Left lung (tissue), 10 donors: Measurements from ENCODE around the gene AUTS2. TPM values are rescaled to one million over a fixed set of nuclear protein-coding genes. Genes with fewer than 3 reads are reported as not detected.

Source experiments
- ATAC-seq: fragments of 200-7000 bp; cut with Tn5 transposase; one replicate; pipeline ENCODE4 v1.9.1; 2020; ENCODE audit warnings: moderate library complexity
- DNase-seq, 4 donors: peaks; one replicate each; pipeline ENCODE4 v3.0.0-alpha.2; 2013 to 2020
- H3K27ac ChIP-seq, 2 donors: fragments of 200-600 bp; sonication (generic) in 1 of 2; one replicate each; pipeline versions ENCODE4 v1.5.0 to v1.8.0; 2020 to 2021
- H3K27me3 ChIP-seq, 2 donors: fragments of 200-600 bp; sonication (generic) in 1 of 2; one replicate each; pipeline versions ENCODE4 v1.5.0 to v1.8.0; 2020 to 2021
- H3K36me3 ChIP-seq, 2 donors: fragments of 200-600 bp; sonication (generic) in 1 of 2; one replicate each; pipeline versions ENCODE4 v1.5.0 to v1.8.0; 2020 to 2021
- H3K4me1 ChIP-seq, 2 donors: fragments of 200-600 bp; one replicate each; pipeline ENCODE4 v1.8.0; 2021
- H3K4me3 ChIP-seq, 2 donors: fragments of 200-600 bp; sonication (generic) in 1 of 2; one replicate each; pipeline versions ENCODE4 v1.5.0 to v1.8.0; 2020 to 2021; ENCODE audit warnings: mild to moderate bottlenecking in 1 of 2
- H3K9me3 ChIP-seq, 2 donors: fragments of 200-600 bp; sonication (generic) in 1 of 2; one replicate each; pipeline versions ENCODE4 v1.5.0 to v1.8.0; 2020 to 2021
- intact Hi-C, 2 donors: fragments of 100-400 bp; cut with DNase I; formaldehyde crosslinking; loops; one replicate each; pipeline versions ENCODE4 v1.11.2 to v1.14.2; 2022
- polyA plus RNA-seq, 6 donors: library from polyadenylated mRNA; unstranded; fragments of 120-200 nt; gene quantifications; one replicate each; pipeline ENCODE4 v1.2.1, GENCODE V29; 2013; ENCODE audit not compliant: insufficient read length in 6 of 6
- total RNA-seq, 2 donors: library from RNA; stranded (reverse); fragmentation: NEBNext Ultra II Directional; extraction: Animal tissue kit (Norgen Biotek cat#: 25700); gene quantifications; one replicate each; pipeline ENCODE4 v1.2.1, GENCODE V29; 2021
- TF ChIP-seq, protein P1 (sequence below), 2 donors: fragments of 200-600 bp; sonication (generic) in 1 of 2; IDR thresholded peaks; one replicate each; pipeline versions ENCODE4 v1.5.0 to v1.8.0; 2021; ENCODE audit warnings: antibody characterized with exemption in 2 of 2
- donor health status: DM: no; HTN: yes; CAD: no.
- donor health status: DM: no; HTN: no; CAD: no.

AUTS2 gene
- total and polyA plus RNA-seq, 8 donors, result 40.4 to 119 (median 103) TPM

DNA sequence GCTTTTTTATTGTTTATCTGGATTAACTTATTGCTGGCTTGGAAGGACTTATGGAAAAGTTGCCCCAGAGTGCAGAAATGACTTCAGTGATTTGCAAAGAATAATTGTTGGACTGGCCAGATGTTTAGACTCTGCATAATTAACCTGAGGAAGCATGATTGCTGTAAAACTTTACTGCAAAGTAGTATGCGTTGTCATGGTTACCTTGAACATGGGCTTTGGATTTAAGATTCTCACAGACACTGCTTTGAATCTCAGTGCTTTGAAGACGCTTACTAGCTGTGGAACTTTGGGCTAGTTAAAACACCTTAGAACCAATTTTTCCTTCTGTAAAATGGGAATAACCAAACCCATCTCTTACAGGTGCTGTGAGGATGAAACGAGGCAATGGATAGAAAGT lies 1108.4 kb downstream of the AUTS2 start:
- TF ChIP-seq, protein P1, sequence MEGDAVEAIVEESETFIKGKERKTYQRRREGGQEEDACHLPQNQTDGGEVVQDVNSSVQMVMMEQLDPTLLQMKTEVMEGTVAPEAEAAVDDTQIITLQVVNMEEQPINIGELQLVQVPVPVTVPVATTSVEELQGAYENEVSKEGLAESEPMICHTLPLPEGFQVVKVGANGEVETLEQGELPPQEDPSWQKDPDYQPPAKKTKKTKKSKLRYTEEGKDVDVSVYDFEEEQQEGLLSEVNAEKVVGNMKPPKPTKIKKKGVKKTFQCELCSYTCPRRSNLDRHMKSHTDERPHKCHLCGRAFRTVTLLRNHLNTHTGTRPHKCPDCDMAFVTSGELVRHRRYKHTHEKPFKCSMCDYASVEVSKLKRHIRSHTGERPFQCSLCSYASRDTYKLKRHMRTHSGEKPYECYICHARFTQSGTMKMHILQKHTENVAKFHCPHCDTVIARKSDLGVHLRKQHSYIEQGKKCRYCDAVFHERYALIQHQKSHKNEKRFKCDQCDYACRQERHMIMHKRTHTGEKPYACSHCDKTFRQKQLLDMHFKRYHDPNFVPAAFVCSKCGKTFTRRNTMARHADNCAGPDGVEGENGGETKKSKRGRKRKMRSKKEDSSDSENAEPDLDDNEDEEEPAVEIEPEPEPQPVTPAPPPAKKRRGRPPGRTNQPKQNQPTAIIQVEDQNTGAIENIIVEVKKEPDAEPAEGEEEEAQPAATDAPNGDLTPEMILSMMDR (IDR thresholded peaks at IDR 0.05), result no peak
- Histone ChIP-seq H3K9me3 (no peaks in the 10 kb centered on the region), H3K27me3 (no peaks in the 10 kb centered on the region), H3K27ac (no peak overlapping the region), H3K4me1 (peaks cover 13 to 15% of the 10 kb centered on the region in 2 donors), H3K4me3 (no peak overlapping the region), H3K36me3 (no peaks in the 10 kb centered on the region)
- DNase-seq, result no peak
- intact Hi-C loops, result no loop called here
- no peak for ATAC-seq

DNA sequence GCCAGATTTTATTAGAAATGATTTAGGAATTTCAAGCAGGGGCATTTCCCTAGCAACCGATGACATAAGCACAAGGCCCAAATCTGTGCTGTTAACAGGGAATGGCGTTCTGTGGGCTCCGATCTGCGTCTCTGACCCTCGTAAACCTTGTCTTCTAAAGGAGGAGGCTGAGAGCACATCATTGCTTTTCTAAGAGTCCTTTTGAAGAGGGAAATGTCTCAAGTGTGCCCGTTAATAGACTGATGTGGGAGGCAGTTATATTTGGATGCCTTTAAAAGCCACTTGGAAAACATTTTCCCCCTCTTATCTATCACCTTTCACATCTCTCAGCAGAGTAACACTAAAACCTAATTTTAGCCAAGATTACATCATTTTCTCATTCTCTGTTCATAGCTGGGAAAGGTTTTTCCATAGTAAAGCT lies 1109.6 kb downstream of the AUTS2 start:
- intact Hi-C loops, result no loop called here

DNA sequence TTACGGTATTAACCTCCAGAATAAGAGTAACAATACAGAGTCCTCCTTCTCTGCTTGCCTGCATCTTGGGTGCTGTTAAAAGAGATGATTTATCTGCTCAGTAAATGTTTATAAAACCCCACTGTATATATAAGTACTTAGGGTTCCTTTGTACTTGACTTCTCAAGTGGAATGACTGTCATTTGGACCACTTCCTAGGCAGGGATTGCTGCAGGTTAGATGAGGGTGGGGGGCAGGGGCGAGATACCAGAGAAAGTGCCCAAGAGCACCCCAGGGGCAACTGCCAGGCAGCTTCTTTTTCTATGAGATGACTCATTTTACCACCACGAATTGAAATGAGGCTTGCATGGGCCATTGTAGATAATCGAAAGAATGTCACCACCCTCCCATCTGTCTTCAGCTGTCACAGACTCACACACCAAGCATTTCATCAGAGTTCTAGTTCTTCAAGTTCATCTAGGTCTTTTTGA lies 1111.8 kb downstream of the AUTS2 start:
- TF ChIP-seq, protein P1 (IDR thresholded peaks at IDR 0.05), result no peak
- intact Hi-C loops, result no loop called here
- peak; percentile 46 for ATAC-seq
- no peak overlapping the region for H3K4me3 ChIP-seq
- peaks cover 0 to 8% of the 10 kb centered on the region in 2 donors for H3K9me3 ChIP-seq
- no peaks in the 10 kb centered on the region for H3K27me3 ChIP-seq
- H3K27ac ChIP-seq, result no peak overlapping the region
- DNase-seq, result no peak
- H3K36me3 ChIP-seq, result no peaks in the 10 kb centered on the region
- H3K4me1 ChIP-seq, result peaks cover 4 to 9% of the 10 kb centered on the region in 2 donors

More for the DNA sequence above, 1109.6 kb downstream of the AUTS2 start:
- TF ChIP-seq, protein P1 (IDR thresholded peaks at IDR 0.05), result no peak
- Histone ChIP-seq H3K4me1 (peaks cover 13 to 15% of the 10 kb centered on the region in 2 donors), H3K4me3 (no peak overlapping the region), H3K27ac (peak overlapping the region in 1 of 2 donors; percentile 8), H3K9me3 (no peaks in the 10 kb centered on the region), H3K27me3 (no peaks in the 10 kb centered on the region), H3K36me3 (no peaks in the 10 kb centered on the region)
- ATAC-seq (peak; percentile 57), DNase-seq (no peak)

DNA sequence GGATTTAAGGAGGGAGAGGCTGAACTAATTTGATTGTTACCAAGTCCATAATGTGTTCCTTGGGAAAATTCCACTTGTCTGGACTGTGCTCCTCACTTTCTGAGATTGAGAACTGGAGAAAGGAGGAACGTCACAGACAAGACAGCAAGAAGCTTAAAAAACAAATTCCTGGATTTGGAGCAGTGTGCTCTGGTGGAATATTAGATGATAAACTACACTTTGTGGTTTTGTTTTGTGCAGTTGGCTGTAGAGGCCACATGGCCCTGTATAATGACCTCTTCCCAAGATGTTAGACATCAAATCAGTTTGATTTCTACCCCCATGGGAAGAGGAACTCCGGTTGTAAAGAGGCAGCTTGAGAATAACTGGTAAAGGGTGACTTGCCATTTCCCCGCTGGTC lies 1112.4 kb downstream of the AUTS2 start:
- Histone ChIP-seq H3K4me3 (no peak overlapping the region), H3K36me3 (no peaks in the 10 kb centered on the region), H3K27ac (no peak overlapping the region), H3K27me3 (no peaks in the 10 kb centered on the region), H3K4me1 (peaks cover 4 to 9% of the 10 kb centered on the region in 2 donors), H3K9me3 (peaks cover 0 to 8% of the 10 kb centered on the region in 2 donors)
- intact Hi-C loops, result no loop called here
- ATAC-seq, result no peak
- DNase-seq, result no peak
- TF ChIP-seq, protein P1 (IDR thresholded peaks at IDR 0.05), result no peak

DNA sequence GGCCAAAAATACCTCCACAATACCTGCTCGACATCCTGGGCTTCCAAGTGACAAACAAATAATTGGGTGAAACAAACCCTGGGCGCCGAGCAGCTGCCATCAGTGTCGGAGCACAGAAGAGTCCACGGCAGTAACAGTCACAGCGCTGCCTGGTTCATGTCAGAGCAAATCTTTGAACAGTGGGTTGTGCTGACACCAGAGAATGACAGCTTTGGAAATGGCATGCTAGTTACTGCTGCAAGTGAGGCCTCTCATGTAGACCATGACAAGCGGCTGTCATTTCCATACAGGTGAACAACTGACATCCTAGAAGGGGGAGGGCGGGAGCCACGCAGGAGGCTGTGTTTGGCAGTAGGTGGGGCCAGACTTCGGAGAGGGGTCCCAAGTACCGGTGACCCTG lies 1113.2 kb downstream of the AUTS2 start:
- DNase-seq (no peak), ATAC-seq (no peak)
- intact Hi-C loops, result no loop called here
- H3K4me1 ChIP-seq, result peaks cover 4 to 9% of the 10 kb centered on the region in 2 donors
- no peaks in the 10 kb centered on the region for H3K27me3 ChIP-seq
- no peak overlapping the region for H3K4me3 ChIP-seq
- H3K9me3 ChIP-seq, result peaks cover 0 to 8% of the 10 kb centered on the region in 2 donors
- H3K27ac ChIP-seq, result no peak overlapping the region
- TF ChIP-seq, protein P1 (IDR thresholded peaks at IDR 0.05), result no peak
- H3K36me3 ChIP-seq, result no peaks in the 10 kb centered on the region
